HG02678 (cell line): ENCODE measurements around the gene ITGB4.
"Not testable (repeated sequence)": the region's sequence is repeated elsewhere in the genome, so short reads cannot be mapped to it uniquely, and the experiment has no call there.

ENCODE experiments used
- ATAC-seq: cut with Tn5 transposase; IDR thresholded peaks from one replicate; pipeline ENCODE4 v1.9.1; 2021; ENCODE audit warnings: mild to moderate bottlenecking, moderate library complexity; ENCODE audit not compliant: unreplicated experiment

ITGB4 gene

DNA sequence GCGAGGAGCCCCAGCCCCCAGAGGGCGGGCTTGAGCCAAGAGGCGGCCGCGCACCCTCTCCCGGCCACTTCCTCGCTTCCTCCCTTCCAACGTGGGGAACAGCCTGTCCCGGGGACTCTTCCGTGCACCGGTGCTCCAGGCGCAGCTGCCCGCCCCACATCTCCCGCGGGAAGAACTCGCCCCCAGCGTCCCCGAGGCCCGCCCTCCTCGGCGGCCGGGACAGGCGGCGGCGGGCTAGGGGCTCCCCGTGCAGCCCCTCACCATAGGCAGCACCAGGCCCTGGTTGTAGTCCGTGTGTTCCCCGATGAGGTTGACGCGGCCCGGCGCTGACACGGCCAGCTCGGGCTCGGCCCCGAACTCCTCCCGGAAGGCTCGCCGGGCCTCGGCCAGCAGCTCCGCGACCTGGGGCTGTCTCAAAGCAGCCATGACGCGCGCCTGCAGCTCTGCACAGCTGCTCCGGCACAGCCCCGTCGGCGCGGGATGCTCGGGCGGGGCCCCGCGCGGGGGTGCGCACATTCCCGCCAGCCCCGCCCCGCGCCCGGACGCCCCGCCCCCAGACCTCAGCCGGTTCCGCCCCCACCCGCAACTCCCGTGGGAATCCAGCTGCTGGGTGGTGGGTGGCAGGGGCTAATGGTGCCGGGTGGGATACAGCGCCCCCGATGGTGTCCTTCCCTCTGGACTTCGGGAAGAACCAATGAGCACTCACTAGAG, 43.6 kb downstream of the ITGB4 start, which contains the start of gene GALK1:
Gene GALK1 (minus strand): TSS at position 482 of the 711 bp plus-strand sequence. CDS start 56 bp downstream, at position 426.
- peak; percentile 69 for ATAC-seq

GRCh38 chr17:75765981-75766380, 44.7 kb downstream of the ITGB4 start:
- no peak for ATAC-seq

- ATAC-seq, result no peak
Observed at GRCh38 chr17:75767881-75768280, 46.6 kb downstream of the ITGB4 start.

GRCh38 chr17:75769536-75769935, 48.3 kb downstream of the ITGB4 start:
- ATAC-seq, result no peak

GRCh38 chr17:75771334-75772281, 50.3 kb downstream of the ITGB4 start:
- no peak for ATAC-seq

DNA sequence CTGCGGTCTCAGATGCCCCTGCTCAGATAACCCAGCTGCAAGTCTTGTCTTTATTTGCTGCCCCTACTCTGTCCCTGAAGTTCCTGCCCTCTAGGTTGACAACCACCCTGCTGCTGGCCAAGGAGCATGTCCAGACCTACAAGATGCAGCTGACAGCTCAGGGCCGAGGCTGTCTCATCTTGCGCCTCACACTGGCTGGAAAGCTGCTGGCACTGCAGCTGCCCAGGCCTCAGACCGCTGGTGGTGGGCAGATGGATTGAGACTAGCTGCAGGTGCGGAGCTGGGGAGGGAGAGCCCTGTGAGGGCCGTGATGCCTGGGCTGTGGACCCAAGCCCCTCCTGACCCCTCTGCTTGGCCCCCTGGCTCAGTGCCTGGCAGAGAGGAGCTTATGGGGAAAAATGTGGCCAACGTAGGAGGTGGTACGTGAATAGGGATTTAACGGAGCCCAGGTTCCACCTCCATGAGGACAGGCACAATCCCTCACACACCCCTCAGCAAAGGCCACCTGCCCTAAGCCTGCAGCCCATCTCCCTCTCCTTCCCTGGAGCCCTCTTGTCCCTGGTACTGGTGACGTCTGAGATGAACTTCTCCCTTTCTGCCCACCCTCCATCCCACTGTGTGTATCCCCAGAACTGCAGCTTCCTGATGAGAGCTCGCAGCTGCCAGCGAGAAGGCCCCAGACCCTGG, 52.0 kb downstream of the ITGB4 start:
- no peak for ATAC-seq

GRCh38 chr17:75773808-75774470, 52.7 kb downstream of the ITGB4 start:
- no peak for ATAC-seq

- ATAC-seq, result no peak
Observed at GRCh38 chr17:75774471-75774990, 53.3 kb downstream of the ITGB4 start.

DNA sequence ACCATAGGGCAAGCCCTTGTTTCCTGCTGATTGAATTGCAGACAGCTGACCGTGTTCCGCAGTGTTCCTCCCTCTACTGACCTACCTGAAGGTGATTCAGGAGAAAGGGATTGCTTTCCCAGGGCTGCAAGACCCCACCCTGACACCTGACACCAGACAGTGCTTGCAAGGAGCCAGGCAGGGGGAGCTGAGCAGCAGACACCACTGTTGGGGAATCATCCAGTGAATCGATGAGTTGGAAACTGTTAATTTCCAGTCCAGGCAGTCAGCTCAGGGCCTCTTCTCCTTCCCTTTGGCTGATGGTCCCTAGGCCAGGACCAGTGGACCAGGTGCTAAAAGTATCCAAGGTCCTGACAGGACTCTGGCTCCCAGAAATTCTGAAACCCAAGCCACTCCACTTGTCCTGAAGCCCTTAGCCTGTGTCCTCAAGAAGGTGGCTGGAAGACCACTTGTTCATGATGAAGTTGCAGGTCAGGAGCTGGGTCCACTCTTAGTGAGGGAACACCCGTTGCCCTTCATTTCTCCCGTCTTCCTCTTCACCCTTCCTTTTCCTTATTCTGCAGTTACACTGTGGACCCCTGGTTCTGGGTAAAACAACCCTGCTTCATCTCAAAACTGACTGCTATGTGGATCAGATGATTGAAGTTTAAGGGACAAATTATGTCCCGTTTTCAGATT, 53.9 kb downstream of the ITGB4 start:
- ATAC-seq, result no peak

- no peak for ATAC-seq
Observed at GRCh38 chr17:75776386-75777295, 55.4 kb downstream of the ITGB4 start.

- ATAC-seq, result no peak
Observed at GRCh38 chr17:75777296-75777922, 56.1 kb downstream of the ITGB4 start.

DNA sequence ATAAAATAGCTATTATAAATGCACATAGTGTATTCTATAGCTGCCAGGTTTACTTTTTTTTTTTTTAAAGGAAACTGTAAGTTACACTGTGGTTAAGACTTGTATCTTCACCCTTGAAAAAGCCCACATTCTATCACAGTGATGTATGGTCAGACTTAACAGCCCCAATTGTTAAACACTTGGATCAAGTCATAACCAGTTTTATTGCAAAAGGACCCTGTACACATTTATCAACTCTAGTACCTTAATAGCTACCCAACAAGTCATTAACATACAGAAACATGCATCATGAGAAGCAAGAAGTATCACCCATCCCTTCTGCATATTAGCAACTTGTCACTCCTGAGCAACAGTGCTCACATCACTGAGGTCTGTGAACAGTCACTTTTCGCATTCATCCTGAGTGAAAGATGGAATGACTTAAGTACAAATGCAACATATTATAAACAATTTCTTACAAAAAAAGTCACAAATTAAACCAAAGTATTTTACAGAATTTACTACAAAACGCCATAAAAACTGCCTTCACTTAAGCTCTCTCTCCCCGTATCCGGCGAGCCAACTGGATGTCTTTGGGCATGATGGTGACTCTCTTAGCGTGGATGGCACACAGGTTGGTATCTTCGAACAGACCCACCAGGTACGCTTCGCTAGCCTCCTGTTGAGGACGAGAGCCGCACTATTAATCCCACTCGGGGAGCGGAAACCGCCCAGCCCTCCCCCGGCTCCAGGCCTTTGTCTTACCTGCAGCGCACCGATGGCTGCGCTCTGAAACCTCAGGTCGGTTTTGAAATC, 57.0 kb downstream of the ITGB4 start:
- not testable (repeated sequence) for ATAC-seq

GRCh38 chr17:75778861-75779249, 57.6 kb downstream of the ITGB4 start:
- peak; percentile 16 for ATAC-seq

DNA sequence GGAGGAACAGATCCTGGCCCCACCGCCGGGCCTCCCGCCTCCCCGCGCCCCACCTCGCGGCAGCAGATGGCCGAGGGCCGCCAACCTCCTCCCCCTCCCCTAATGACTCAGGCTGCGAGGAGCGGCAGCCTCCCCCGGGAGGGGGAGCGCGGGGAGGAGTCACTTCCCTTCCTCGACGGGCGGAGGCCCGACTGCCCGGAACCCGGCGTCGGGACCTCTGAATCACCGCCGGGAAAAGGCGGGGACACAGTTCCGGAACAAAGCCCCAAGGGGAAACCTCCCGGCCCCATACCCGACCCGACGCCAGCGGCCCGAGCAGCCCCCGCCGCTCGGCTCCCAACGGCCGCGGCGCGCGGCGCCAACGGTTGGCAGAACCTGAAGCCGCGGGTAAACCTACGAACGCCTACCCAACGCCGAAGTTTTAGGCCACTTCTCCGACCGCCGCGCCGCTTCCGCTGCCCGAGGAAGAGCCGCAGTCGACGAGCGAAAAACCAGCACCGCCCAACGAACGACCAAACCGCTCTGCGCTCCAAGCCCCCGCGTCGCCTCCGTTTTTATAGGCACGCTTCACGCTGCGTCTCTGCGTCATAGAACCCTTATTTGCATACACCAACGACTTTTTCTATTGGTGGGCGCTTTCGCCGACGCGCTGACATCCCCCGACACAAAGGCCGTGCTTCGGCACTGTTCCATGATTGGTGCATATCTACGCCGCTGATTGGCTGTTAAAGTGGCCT, 58.2 kb downstream of the ITGB4 start:
- peak; percentile 66 for ATAC-seq

GRCh38 chr17:75779987-75780889, 59.0 kb downstream of the ITGB4 start:
- no peak for ATAC-seq
